ENCODE measurements around the gene INPP5E.

DNA sequence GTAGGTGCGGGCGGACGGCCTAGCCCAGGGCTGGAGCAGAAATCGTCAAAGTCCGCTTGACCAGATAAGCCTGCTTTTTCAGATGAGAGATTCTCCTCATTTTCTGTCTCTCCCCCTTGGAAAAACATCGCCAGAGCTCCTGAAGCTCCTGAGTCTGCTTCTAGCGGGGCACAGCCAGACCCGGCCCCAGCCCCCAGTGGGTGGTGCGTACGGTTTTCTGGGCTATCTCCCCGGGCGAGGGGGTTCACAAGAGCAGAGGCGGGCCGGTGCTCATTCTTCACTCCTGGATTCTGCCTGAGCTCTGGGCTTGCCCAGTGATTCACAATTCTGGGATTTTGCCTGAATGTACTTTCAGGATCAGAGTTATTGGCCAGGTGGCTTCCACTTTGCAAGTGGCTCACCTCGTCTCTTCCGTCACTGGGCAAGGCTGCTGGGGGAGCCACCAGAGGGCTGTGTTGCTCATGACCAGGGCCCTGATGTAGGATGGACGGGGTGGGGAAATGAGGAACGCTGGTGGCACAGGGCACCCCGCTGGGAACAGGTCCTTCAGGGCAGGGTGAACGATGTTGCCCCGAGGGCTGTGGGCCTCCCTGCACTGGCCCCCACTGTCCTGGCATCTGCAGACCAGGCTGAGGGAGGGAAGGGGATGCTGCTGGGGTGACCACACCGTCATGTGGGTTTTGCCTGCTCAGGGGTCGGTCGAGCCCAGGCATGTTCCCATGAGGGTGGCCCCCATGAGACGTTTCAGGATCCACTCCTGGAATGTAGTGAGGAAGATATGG lies 36.9 kb upstream of the INPP5E start:
- TF ChIP-seq, protein P1, sequence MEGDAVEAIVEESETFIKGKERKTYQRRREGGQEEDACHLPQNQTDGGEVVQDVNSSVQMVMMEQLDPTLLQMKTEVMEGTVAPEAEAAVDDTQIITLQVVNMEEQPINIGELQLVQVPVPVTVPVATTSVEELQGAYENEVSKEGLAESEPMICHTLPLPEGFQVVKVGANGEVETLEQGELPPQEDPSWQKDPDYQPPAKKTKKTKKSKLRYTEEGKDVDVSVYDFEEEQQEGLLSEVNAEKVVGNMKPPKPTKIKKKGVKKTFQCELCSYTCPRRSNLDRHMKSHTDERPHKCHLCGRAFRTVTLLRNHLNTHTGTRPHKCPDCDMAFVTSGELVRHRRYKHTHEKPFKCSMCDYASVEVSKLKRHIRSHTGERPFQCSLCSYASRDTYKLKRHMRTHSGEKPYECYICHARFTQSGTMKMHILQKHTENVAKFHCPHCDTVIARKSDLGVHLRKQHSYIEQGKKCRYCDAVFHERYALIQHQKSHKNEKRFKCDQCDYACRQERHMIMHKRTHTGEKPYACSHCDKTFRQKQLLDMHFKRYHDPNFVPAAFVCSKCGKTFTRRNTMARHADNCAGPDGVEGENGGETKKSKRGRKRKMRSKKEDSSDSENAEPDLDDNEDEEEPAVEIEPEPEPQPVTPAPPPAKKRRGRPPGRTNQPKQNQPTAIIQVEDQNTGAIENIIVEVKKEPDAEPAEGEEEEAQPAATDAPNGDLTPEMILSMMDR (IDR thresholded peaks at IDR 0.05) = no peak
- TF ChIP-seq GATA3 (IDR thresholded peaks at IDR 0.05; ENCODE audit: borderline replicate concordance) (no peak), RFX5 (IDR thresholded peaks at IDR 0.05) (no peak), POLR2A (IDR thresholded peaks at IDR 0.05; ENCODE audit: low read length) (no peak), RNF2 (IDR thresholded peaks at IDR 0.05; ENCODE audit: borderline replicate concordance, low read depth) (no peak)
- TF ChIP-seq, protein P2, sequence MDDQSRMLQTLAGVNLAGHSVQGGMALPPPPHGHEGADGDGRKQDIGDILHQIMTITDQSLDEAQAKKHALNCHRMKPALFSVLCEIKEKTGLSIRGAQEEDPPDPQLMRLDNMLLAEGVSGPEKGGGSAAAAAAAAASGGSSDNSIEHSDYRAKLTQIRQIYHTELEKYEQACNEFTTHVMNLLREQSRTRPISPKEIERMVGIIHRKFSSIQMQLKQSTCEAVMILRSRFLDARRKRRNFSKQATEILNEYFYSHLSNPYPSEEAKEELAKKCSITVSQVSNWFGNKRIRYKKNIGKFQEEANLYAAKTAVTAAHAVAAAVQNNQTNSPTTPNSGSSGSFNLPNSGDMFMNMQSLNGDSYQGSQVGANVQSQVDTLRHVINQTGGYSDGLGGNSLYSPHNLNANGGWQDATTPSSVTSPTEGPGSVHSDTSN (IDR thresholded peaks at IDR 0.05) = no peak
- TF ChIP-seq, protein P3, sequence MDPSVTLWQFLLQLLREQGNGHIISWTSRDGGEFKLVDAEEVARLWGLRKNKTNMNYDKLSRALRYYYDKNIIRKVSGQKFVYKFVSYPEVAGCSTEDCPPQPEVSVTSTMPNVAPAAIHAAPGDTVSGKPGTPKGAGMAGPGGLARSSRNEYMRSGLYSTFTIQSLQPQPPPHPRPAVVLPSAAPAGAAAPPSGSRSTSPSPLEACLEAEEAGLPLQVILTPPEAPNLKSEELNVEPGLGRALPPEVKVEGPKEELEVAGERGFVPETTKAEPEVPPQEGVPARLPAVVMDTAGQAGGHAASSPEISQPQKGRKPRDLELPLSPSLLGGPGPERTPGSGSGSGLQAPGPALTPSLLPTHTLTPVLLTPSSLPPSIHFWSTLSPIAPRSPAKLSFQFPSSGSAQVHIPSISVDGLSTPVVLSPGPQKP (IDR thresholded peaks at IDR 0.05; ENCODE audit: low read depth, low read length) = no peak
